ENCODE measurements around the gene TNFRSF12A. TPM values are rescaled to one million over a fixed set of nuclear protein-coding genes. Genes with fewer than 3 reads are reported as not detected.

TNFRSF12A gene
- polyA plus RNA-seq, 2 of the 4 experiments (the other 2 are of a cell fraction): 111 to 314 TPM

GRCh38 chr16:3003582-3004270 is 16.4 kb upstream of the TNFRSF12A start:
- peak overlapping the region; percentile 65 for H3K4me3 ChIP-seq
- peak; percentile 88 for FAIRE-seq

More at GRCh38 chr16:3003582-3004270, 16.4 kb upstream of the TNFRSF12A start:
- ATAC-seq: peak; percentile 96 to 98
- POLR2A ChIA-PET: interaction anchor here (1.7 to 9.6 kb wide), 2 partner anchors 18 to 25 kb away, joined by 7 to 107 read pairs; partner anchors contain the start of genes HCFC1R1, THOC6 and TNFRSF12A
- peak; percentile 99 to 100 for DNase-seq (ENCODE audit: low read depth in 1 of 2, low spot score in 1 of 2)
- CTCF ChIA-PET: interaction anchor here (0.6 to 14.8 kb wide), 25 partner anchors 8 to 1278 kb away, joined by 3 to 214 read pairs (median 4); partner anchors contain the start of genes CLDN6, HCFC1R1, THOC6 and TNFRSF12A
- Histone ChIP-seq H3K9me3 (no peaks in the 10 kb centered on the region), H3K4me2 (peak overlapping the region; percentile 100), H3K4me1 (peaks cover 15% of the 10 kb centered on the region; the same call in 2 of the 3 replicates), H3K27ac (peak overlapping the region; percentile 76 to 87; a peak in 5 of 6 replicates)
- TF ChIP-seq SMC3 (IDR thresholded peaks at IDR 0.05) (peak; percentile 62), KDM5A (IDR thresholded peaks at IDR 0.05) (no peak), HOXB13 (CRISPR knock-in tag; IDR thresholded peaks at IDR 0.05; ENCODE audit: low read depth) (no peak), RFX5 (IDR thresholded peaks at IDR 0.05) (peak; percentile 78; the same call in 1 of the 2 replicates), ELK1 (IDR thresholded peaks at IDR 0.05; ENCODE audit: low read depth, low read length) (no peak), USF2 (IDR thresholded peaks at IDR 0.05) (peak; percentile 43; the same call in 1 of the 2 replicates), JUN (IDR thresholded peaks at IDR 0.05) (no peak), TFCP2L1 (CRISPR knock-in tag; IDR thresholded peaks at IDR 0.05) (no peak), CEBPB (IDR thresholded peaks at IDR 0.05) (no peak), MAX (IDR thresholded peaks at IDR 0.05) (peak; percentile 58; the same call in 1 of the 2 replicates), NR3C1 (IDR thresholded peaks at IDR 0.05) (no peak), RARB (CRISPR knock-in tag; IDR thresholded peaks at IDR 0.05) (no peak), NFE2L2 (conservative IDR thresholded peaks at IDR 0.05; ENCODE audit: low read length) (no peak), POLR2A (IDR thresholded peaks at IDR 0.05; ENCODE audit: low read length) (0 out of 2 replicates have a peak, but pooled peaks have one; percentile 26), CBX8 (IDR thresholded peaks at IDR 0.05) (no peak), CTCF (IDR thresholded peaks at IDR 0.05) (peak; percentile 71), PBX3 (IDR thresholded peaks at IDR 0.05) (peak; percentile 76), ZSCAN20 (CRISPR knock-in tag; IDR thresholded peaks at IDR 0.05) (no peak), BCL3 (IDR thresholded peaks at IDR 0.05) (no peak), RAD21 (conservative IDR thresholded peaks at IDR 0.05 in 1 of 2, IDR thresholded peaks at IDR 0.05 in 1 of 2) (peak; percentile 74 to 85)
- WGBS (ENCODE audit: missing lambda C conversion rate): 9% methylated on average over 42 of the region's 58 CpGs
